Smooth muscle cell (in vitro differentiated cells): Measurements from ENCODE around the gene ZNF207. TPM values are rescaled to one million over a fixed set of nuclear protein-coding genes. Genes with fewer than 3 reads are reported as not detected.
"Not testable (repeated sequence)": the region's sequence is repeated elsewhere in the genome, so short reads cannot be mapped to it uniquely, and the experiment has no call there.

Experiments
- DNase-seq: peaks from one replicate; lab custom pipeline; 2025; ENCODE audit not compliant: unreplicated experiment; lab: John Stamatoyannopoulos, UW
- H2AFZ ChIP-seq: fragments of 200-600 bp; sonication (generic); 2 replicates; pipeline ENCODE4 v1.6.0; 2016; ENCODE audit warnings: antibody characterized with exemption, low read depth, mild to moderate bottlenecking
- H3F3A ChIP-seq: fragments of 200-600 bp; sonication (generic); 2 replicates; pipeline ENCODE4 v1.6.0; 2017; ENCODE audit warnings: antibody characterized with exemption, low read depth
- H3K27ac ChIP-seq: fragments of 200-600 bp; sonication (generic); 2 replicates; pipeline ENCODE4 v1.5.1; 2016; ENCODE audit warnings: low read depth, mild to moderate bottlenecking
- H3K27me3 ChIP-seq: fragments of 200-600 bp; sonication (generic); 2 replicates; pipeline ENCODE4 v1.6.1; 2016; ENCODE audit warnings: low read depth, mild to moderate bottlenecking
- H3K36me3 ChIP-seq: fragments of 200-600 bp; sonication (generic); 2 replicates; pipeline ENCODE4 v1.5.1; 2016; ENCODE audit warnings: low read depth
- H3K4me1 ChIP-seq: fragments of 200-600 bp; sonication (generic); 2 replicates; pipeline ENCODE4 v1.5.1; 2016; ENCODE audit warnings: low read depth
- H3K4me2 ChIP-seq: fragments of 200-600 bp; sonication (generic); 2 replicates; pipeline ENCODE4 v1.6.0; 2016; ENCODE audit warnings: mild to moderate bottlenecking
- H3K4me3 ChIP-seq: fragments of 200-600 bp; sonication (generic); 2 replicates; pipeline ENCODE4 v1.5.1; 2016; ENCODE audit warnings: mild to moderate bottlenecking
- H3K79me2 ChIP-seq: fragments of 200-600 bp; sonication (generic); 2 replicates; pipeline ENCODE4 v1.6.0; 2016; ENCODE audit warnings: low read depth, mild to moderate bottlenecking
- H3K9ac ChIP-seq: fragments of 200-600 bp; sonication (generic); 2 replicates; pipeline ENCODE4 v1.6.0; 2016; ENCODE audit warnings: low read depth
- H3K9me3 ChIP-seq: fragments of 200-600 bp; sonication (generic); replicated peaks from 2 replicates; pipeline ENCODE4 v1.5.1; 2016; ENCODE audit warnings: low read depth
- H4K20me1 ChIP-seq: fragments of 200-600 bp; sonication (generic); 2 replicates; pipeline ENCODE4 v1.6.0; 2016; ENCODE audit warnings: low read depth
- WGBS: methylation state at CpG from one replicate; pipeline ENCODE4 v1.1.7; 2016; ENCODE audit warnings: low lambda C conversion rate; 5-methylcytosine and 5-hydroxymethylcytosine counted together
- polyA plus RNA-seq: library from polyadenylated mRNA; unstranded; fragments of >200 nt; fragmentation: Nextera tagmentation; extraction: Ambion mirVana; gene quantifications from 2 replicates; pipeline ENCODE4 v1.2.1, GENCODE V29; 2016
- total RNA-seq: library from RNA; depleted of rRNA; stranded (reverse); fragments of >200 nt; gene quantifications from 2 replicates; pipeline ENCODE4 v1.2.3, GENCODE V29; 2014
- TF ChIP-seq, protein P1 (sequence below): fragments of 200-600 bp; sonication (generic); IDR thresholded peaks from 2 replicates; pipeline ENCODE4 v1.5.1; 2017; ENCODE audit warnings: borderline replicate concordance, mild to moderate bottlenecking, antibody characterized with exemption; ENCODE audit not compliant: insufficient read depth, poor library complexity, severe bottlenecking

ZNF207 gene
- total and polyA plus RNA-seq, 2 experiments from 2014 or later, result 84.3 to 196 TPM

DNA sequence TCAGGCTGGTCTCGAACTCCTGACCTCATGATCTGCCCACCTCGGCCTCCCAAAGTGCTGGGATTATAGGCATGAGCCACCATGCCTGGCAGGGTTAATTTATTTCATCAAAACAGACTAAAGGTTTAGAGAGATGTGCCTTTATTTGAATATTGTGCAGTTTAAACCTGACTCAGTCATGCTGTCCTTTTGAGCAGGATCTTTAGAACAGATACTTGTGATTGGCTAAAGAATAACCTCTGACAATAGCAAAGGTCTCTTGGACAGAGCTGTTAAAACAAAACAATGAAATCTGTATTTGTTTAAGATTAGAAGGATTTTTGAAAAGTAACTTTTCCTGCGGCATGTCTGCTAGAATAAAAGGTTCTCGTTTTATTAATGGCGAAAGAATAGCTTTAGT, 36.0 kb downstream of the ZNF207 start:
- Histone ChIP-seq H3K9ac (no peak overlapping the region), H4K20me1 (peaks cover 30% of the 10 kb centered on the region), H3K4me1 (no peaks in the 10 kb centered on the region), H3K4me3 (no peak overlapping the region), H3K79me2 (no peaks in the 10 kb centered on the region), H3F3A (peaks cover 7% of the 10 kb centered on the region), H3K27me3 (no peaks in the 10 kb centered on the region), H3K36me3 (peaks cover 2% of the 10 kb centered on the region), H3K4me2 (no peak overlapping the region), H3K27ac (no peak overlapping the region), H2AFZ (no peak overlapping the region), H3K9me3 (no peaks in the 10 kb centered on the region)
- 97% methylated on average over 5 of the region's 5 CpGs for WGBS
- no peak for DNase-seq
- TF ChIP-seq, protein P1, sequence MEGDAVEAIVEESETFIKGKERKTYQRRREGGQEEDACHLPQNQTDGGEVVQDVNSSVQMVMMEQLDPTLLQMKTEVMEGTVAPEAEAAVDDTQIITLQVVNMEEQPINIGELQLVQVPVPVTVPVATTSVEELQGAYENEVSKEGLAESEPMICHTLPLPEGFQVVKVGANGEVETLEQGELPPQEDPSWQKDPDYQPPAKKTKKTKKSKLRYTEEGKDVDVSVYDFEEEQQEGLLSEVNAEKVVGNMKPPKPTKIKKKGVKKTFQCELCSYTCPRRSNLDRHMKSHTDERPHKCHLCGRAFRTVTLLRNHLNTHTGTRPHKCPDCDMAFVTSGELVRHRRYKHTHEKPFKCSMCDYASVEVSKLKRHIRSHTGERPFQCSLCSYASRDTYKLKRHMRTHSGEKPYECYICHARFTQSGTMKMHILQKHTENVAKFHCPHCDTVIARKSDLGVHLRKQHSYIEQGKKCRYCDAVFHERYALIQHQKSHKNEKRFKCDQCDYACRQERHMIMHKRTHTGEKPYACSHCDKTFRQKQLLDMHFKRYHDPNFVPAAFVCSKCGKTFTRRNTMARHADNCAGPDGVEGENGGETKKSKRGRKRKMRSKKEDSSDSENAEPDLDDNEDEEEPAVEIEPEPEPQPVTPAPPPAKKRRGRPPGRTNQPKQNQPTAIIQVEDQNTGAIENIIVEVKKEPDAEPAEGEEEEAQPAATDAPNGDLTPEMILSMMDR, result no peak

DNA sequence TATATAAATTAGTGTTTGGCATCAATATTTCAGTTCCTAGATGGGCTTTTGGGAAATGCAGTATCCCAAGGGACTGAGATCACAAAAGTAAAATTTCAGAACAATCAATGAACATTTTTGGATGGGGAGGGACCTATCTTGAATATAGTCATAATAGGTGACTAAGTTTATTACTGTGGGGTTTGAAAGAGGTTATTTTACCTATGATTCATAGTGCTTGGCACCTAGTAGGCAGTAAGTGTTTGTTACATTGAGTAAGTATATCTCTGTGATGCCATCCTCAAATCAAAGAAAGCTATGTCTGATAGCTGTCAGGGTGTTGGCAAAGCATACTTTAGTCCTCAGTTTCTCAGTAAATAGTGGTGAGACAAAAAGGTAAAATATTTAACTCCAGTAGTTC, 36.9 kb downstream of the ZNF207 start:
- no peak overlapping the region for H3K4me3 ChIP-seq
- H3K9me3 ChIP-seq, result no peaks in the 10 kb centered on the region
- H4K20me1 ChIP-seq, result peaks cover 22% of the 10 kb centered on the region
- no peaks in the 10 kb centered on the region for H3K79me2 ChIP-seq
- no peak overlapping the region for H2AFZ ChIP-seq
- H3K4me2 ChIP-seq, result no peak overlapping the region
- no peaks in the 10 kb centered on the region for H3K27me3 ChIP-seq
- TF ChIP-seq, protein P1, result no peak
- H3K36me3 ChIP-seq, result no peaks in the 10 kb centered on the region
- H3K9ac ChIP-seq, result no peak overlapping the region
- no peak for DNase-seq
- no peaks in the 10 kb centered on the region for H3K4me1 ChIP-seq
- no peak overlapping the region for H3K27ac ChIP-seq
- H3F3A ChIP-seq, result no peaks in the 10 kb centered on the region

DNA sequence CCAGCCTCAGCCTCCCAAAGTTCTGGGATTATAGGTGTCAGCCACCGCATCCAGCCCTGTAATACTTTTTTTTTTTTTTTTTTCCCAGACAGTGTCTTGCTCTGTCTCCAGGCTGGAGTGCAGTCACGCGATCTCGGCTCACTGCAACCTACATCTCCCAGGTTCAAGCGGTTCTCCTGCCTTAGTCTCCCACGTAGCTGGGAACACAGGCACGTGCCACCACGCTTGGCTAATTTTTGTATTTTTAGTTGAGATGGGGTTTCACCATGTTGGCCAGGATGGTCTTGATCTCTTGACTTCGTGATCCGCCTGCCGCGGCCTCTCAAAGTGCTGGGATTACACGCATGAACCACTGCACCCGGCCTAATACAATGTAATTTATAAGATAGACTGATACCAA, 38.2 kb downstream of the ZNF207 start:
- peaks cover 15% of the 10 kb centered on the region for H4K20me1 ChIP-seq
- not testable (repeated sequence) for H3F3A ChIP-seq, H3K79me2 ChIP-seq, H3K9ac ChIP-seq, H3K27ac ChIP-seq, H3K4me3 ChIP-seq, DNase-seq, H3K4me2 ChIP-seq, H2AFZ ChIP-seq, H3K4me1 ChIP-seq, H3K36me3 ChIP-seq, H3K9me3 ChIP-seq, H3K27me3 ChIP-seq
- 97% methylated on average over 14 of the region's 14 CpGs for WGBS

DNA sequence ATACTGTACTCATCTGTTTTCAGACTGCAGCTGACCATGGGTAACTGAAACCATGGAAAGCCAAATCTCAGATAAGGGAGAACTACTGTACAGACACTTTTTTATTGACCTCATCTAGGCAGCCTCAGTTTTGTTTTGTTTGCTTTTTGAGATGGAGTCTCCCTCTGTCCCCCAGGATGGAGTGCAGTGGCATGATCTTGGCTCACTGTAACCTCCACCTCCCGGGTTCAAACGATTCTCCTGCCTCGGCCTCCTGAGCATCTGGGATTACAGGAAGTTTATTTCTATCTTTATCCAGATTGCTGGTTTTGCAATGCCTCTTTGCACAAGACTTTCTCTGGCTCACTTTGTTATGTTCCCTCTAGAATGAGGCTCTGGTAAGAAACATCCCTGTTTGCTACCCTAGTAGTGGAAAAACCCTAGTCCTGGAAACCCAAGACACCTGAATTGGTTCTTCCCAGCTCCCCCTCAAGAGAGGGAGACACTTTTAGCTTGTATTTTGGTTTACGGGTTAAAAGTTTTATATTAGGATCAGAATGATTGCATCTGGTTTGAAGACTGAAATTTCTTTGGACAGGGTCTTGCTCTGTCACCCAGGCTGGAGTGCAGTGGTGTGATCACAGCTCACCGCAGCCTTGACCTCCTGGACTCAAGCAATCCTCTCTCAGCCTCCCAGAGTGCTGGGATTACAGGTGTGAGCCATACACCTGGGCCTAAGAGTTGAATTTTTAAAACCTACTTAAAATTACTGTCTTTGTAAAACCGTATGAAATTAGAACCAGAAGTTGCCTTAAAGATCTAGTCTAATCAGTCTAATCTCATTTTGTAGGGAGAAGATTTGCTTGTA, 38.9 kb downstream of the ZNF207 start:
- Histone ChIP-seq H4K20me1 (peaks cover 8% of the 10 kb centered on the region), H3F3A (no peaks in the 10 kb centered on the region), H2AFZ (no peak overlapping the region), H3K9me3 (no peaks in the 10 kb centered on the region), H3K4me3 (no peak overlapping the region), H3K9ac (no peak overlapping the region), H3K4me1 (no peaks in the 10 kb centered on the region), H3K27me3 (no peaks in the 10 kb centered on the region), H3K4me2 (no peak overlapping the region), H3K79me2 (no peaks in the 10 kb centered on the region), H3K36me3 (no peaks in the 10 kb centered on the region), H3K27ac (no peak overlapping the region)
- no peak for DNase-seq
- whole genome bisulfite sequencing, result 92% methylated on average over 6 of the region's 6 CpGs
- TF ChIP-seq, protein P1, result no peak
